Activated gamma-delta T cell treated with anti-CD3 and anti-CD28 coated beads, Interleukin-2, amount 50 U/mL, for 16 hours (primary cell): Measurements from ENCODE around the gene EFTUD2.

ENCODE experiments used
- DNase-seq: peaks from one replicate; pipeline ENCODE4 v3.0.0-alpha.2; 2020; ENCODE audit warnings: low read depth

EFTUD2 gene

DNA sequence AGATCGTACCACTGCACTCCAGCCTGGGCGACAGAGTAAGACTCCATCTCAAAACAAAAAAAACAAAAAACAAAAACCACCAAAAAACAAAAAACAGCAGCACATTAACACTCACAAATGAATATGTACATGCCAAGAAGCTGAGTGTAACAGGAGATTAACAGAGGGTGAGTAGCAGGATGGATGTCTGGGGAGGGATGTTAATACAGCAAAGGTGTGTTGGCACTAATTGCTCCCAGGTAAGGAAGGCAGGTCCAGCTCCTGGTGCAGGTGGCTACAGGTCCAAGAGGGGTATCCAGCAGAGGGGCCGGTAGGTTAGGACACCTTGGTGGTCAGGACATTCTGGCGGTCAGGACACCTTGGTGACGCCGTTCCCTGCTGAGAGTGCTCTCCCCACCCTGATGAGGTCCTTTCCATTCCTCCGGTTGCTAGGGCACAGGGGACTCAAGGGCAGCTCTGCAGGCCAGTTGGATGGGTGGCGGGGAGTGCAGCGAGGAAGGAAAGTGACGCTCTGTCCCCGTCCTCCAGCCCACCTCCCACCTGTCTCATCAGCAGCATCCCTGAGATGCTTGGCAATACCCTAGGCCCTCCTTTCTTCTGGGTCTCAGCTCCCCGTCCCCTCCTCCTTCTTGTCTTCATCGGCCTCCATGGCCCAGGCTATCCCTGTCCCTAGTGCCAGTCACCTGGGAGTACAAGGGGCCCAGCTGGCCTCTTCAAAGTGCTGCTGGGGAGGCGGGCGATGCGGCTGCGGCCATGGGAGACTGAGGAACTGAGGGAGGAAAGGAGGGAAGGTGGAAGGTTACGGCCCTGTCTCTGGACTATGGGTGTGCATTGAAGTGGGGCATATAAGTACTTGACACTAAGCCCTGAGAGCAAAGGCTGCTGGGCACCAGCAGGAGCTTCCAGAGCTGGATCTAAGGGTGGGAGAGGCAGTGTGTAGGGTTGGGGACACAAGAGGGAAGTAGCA lies 26.8 kb upstream of the EFTUD2 start:
- DNase-seq: no peak

DNA sequence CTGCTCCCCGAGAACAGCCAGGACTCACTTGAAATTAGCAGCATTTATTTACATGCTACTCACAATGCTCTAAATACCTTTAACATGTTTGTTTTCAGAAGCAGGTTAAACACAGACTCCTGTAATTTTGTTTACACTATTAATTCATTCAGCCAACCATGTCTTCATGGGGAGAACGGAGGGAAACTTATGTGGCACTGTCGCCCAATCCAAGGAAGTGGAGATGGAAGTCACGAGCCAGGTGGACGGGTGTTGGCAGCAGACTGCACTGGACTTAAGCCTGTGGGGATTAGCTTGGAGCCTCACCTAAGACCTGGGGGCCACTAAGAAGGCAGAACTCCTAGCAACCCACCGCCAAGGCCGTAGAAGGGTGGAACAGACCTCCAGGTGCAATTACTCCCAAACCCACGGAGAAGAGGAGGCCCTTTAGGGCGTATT lies 24.9 kb upstream of the EFTUD2 start:
- DNase-seq: no peak

DNA sequence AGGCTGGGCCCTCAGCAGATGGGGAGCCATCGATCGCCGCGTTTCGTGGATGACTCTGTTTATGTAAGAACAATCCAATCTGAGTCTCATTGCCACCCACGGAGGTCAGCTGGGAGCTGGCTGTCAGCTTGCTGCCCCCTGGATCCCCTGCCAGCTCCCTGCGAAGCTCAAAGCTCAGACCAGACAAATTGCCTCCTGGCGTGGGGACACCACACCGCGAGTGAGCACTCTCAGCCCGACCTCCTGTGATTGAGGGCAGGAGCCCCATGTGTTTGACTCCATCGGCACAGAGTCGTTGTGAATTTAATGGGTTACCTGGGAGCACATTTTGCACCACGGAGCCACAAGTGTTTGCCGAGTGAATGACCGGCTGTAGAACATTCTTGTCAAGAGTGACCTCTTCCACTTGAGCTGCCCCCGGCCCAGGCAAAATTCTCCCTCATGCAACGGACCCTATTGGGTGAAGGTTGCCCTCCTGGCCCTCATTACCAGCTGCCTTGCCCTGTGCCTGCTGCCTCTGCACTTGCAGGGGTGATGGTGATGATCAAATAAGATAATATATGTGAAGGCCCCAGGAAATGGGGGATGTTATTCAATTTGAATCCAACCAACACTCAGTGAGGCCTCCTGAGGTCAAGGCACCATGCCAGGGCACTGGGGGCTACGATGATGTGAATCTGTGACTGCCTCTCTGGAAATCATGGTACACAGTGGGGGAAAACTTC lies 23.7 kb upstream of the EFTUD2 start:
- no peak for DNase-seq

DNA sequence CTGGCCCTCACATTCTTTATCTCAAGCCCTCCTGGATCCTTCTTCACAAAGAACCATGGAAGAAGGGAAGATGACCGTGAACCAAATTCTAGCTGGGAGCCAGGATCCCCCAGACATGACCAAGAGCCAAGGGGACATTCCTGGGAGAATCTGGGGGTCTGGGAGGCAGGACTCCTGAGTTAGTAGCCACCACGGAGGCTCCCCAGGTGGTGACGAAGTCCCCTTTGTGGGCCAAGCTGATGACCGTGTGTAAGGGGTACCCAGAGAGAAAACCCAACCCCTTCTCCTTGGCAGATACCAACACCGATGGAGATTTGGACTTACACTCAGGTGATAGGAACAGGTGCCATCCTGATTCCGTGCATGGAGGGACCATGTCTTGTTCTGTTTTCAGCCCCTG lies 22.9 kb upstream of the EFTUD2 start:
- DNase-seq: no peak

DNA sequence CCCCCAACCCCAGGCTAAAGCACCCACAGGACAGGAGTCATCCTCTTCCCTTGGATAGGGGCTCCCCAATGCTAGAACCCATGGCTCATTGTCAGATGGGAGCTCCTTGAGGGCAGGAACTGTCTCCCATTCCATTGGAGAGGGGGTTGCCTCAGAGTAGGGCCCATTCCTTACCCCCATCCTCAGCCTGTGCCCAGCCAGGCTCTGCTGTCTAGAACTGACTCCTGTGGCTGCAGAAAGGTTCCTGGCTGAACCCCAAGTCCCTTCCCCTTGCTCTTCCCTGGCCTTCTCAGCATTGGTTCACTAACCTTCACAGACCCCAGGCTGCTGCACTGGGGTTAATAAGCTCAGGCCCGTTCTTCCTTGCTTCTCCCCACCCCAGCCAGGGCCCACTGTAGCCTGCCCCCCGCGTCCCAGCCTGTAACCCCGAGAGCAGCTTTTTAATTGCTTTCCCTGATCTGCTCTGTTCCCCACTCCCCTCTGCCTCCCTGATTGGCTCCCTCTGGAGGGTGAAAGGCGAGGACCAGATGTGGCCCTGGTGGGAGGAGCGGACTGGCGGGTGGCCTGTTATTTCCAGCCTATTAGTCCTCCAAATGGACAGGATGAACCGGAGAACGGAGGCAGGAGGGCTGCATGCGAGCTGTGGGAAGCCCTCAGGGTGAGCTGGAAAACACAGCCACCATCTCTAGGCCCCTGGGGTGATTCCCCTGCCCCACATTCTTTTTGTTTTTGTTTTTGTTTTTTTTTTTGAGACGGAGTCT lies 22.1 kb upstream of the EFTUD2 start:
- DNase-seq: no peak

DNA sequence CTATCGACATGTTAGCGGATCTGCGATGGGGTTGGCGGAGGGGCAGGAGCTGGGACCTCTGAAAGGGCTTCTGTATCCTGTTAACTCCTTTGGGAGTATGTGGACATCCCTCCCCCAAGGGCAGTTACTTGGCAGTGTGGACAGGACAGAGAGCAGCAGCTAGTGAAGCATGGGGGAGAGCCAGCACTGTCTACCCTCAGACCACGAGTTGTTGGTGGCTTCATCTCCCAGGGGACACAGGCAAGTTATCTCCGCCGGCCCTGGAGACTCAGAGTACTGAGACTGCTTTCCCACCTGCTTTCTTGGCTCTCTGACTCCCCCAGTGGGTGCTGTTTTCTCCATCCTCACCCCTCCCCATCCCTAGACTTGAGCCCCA lies 21.3 kb upstream of the EFTUD2 start:
- no peak for DNase-seq

DNA sequence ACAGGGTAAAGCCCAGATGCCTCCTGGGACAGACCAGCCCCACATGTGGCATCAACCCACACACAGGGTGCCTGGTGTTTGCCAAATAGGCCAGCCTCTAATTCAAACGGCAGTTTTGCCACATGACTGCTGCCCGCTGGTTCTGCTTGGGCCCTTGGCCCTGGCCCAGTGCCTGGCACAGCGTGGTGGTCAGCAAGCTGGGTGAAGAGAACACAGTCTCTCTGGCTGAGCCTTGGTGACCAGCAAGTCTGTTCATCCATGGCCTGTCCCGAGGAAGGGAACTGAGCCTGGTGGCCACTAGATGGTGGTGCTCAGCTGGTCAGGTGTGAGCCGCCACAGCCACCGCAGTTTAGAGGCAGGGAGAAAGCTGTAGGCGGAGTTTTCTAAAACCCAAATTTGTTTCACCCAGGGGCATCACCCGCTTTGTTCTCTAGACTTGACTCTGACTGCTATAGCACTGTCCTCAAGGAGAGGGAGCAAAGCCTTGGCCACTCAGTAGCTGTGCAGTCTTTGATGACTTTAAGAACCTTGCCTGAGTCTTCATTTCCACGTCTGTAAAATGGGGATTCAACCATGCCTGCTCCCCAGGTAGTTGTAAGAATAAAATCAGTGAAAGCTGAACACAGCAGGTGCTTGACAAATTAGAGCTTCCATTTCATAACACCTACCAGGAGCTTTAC lies 20.8 kb upstream of the EFTUD2 start:
- DNase-seq: peak; percentile 26

DNA sequence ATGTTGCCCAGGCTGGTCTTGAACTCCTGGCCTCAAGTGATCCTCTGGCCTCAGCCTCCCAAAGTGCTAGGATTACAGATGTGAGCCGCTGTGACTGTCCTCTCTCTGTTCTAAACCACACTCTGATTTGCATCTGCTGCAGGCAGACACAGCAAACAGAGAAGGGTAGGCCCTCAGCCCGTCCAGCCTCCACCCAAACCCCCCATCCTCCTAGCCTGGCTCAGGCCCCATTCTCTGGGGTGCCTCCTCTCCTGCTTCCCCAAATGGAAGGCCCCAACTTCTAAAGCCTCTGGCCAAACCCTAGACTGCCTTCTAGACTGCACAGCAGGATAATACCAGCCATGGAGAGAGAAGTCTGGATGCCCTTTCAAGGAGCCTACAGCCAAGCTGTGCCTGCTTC lies 20.2 kb upstream of the EFTUD2 start:
- DNase-seq: no peak

DNA sequence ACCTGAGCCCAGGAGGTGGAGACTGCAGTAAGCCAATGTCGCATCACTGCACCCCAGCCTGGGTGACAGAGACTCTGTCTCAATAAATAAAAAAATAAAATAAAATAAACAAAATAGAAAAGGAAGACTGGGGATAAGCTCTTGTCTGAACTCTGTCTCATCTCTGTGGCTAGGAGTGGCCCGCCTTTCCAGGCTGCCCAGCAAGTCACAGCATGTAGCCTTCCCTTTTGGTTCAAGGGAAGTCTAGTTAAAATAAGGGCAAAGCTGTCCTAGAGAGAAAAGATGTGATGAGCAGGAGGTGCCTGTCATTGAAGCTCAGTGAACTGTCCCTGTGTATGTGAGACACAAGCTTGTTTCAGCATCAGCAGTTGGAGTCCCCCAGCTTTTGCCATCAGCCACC lies 18.8 kb upstream of the EFTUD2 start:
- DNase-seq: no peak

DNA sequence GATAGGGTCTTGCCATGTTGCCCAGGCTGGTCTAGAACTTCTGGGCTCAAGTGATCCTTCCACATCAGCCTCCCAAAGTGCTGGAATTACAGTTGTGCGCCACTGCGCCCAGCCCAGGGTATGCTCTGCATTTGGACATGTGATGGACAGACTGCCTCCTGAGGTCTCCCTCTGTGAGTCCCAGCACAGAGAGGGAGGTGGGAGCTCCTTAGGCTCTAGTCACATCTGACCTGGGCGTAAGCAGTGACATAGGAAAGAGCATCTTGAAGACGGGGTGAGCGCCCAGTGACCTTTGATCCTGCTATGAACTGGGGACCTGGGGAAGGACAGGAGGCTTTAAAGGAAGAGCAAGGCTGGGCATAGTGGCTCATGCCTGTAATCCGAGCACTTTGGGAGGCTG lies 18.2 kb upstream of the EFTUD2 start:
- no peak for DNase-seq

DNA sequence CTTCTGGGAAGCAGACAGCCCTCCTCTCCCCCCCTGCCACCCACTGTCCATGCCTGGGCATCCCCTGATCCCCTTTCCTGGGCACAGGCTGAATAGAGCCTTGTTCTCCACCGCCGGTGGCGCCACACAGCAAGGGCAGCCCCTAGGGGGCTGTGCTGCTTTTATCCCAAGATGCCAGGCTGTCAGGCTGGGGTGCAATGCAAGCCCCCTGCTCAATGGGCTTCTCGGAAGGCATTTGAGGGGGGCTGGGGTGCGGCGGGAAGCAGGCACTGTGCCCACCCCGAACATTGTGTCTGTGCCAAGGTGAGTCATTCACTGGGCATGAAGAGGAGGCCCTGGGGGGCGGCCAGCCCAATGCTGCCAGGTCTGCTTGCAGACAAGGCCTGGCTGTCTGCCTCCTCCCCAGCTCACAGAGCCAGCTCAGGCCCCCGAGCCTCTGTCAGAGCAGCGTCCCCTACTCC lies 17.6 kb upstream of the EFTUD2 start:
- DNase-seq: no peak

DNA sequence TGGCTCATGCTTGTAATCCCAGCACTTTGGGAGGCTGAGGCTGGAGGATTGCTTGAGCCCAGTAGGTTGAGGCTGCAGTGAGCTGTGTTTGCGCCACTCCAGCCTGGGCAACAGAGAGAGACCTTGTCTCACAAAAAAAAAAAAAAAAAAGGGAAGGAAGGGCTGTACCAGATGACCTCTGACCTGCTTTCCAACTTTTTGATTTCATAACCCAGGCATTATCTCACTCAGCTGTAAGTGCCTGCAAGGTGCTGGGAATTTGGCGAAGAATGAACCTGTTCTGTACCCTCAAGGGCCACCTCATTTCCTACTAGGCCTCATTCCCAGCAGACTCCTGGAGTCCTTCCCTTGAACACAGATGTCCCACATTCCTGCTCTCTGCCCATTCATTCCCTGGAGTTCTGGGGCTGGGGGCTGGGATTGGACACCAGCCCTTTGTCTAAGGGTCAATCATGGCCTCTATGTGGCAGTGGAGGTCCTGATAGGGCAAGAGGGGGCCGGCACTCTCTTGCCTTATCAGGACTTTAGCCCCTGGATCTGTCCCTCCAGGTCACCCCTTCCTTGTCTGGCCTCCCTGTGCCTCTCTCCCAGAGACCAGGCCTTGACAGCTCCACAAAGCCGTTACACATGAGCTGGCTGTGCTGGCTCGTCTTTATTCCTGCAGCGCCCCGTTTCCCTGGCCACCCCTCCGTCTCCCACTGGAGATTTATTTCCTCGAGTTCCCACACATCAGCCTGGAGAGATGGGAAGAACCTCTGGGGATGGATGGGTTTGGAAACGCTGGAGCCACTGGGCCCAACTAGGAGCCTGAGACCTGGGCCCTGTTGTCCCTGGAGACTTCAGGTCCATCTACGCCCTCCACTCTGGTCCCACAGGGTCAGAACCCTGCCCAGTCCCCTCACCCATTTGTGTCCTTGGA lies 16.9 kb upstream of the EFTUD2 start:
- DNase-seq: no peak

DNA sequence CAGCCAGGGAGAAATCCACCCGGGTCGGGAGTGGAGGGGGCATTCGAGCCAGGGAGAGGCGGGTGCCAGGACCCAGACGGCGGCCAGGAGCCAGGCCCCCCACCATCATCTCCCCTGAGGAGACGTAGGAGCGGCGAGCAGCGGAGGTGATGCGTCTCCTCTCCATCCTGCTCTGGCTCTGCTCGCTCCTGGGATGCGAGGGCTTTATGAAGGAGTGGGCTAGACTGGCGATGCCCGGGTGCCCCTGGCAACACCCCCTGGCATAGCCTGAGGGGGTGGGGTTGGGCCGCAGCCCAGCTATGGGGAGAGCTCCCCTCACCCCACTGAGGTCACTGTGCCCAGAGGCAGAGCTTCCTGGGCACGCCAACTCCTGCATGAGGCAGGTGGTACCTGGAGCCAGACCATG lies 16.1 kb upstream of the EFTUD2 start, which contains the start of gene GFAP:
TSS of gene GFAP (minus strand) at position 180 of the 406 bp plus-strand sequence. CDS start at position 166, 14 bp downstream.
- no peak for DNase-seq

DNA sequence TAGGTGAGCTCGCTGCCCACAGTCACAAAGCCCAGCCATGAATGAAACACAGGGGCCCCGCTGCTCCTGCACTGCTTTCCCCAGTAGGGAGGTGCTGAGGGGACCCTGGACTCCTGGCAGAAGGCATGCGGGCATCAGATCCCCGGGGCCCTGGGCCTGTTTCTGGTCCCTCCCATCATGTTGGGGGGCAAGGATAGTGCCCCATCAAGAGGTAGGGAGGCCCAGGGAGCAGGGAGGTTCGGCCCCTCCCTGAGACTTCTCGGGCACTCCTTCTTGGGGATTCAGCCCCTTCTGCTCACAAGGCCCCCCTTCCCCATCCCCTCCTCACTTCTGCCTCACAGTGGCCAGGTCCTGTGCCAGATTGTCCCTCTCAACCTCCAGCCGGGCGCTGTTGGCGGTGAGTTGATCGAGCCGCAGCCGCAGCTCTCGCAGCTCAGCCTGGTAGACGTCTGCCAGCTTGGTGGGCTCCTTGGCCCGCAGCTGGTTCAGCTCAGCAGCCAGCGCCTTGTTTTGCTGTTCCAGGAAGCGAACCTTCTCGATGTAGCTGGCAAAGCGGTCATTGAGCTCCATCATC lies 15.5 kb upstream of the EFTUD2 start:
- no peak for DNase-seq

DNA sequence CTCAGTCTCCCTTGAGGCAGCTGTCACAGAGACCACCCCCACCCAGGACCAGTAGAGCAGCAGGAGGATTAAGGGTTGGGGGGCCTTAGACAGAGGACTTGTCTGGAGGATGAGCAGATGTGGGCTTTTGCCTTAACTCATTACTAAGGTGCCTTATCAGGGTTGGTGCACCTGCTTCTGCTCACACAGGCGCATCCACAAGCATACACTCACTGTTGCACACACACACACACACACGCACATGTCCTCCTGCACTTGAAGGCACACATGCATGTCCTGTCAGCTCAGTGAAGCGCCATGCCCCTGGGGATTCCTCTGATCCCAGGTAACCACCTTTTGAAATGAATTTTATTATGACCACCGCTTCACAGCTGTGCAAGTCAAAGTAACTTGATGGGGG lies 14.9 kb upstream of the EFTUD2 start:
- no peak for DNase-seq

DNA sequence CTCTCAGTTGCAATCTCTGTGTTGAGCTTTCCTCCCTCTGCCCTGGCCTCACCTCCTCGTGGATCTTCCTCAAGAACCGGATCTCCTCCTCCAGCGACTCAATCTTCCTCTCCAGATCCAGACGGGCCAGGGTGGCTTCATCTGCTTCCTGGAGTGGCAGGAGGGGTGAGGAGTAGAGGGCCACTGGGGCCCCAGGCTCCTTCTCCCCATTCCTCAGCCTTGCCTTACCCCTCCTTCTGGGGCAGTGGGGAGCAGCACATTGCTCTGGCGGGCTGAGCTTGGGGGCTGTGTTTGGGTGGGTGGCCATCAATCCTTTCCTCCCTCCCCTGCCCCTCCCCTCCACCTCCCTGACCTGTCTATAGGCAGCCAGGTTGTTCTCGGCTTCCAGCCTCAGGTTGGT lies 14.4 kb upstream of the EFTUD2 start:
- DNase-seq: no peak

DNA sequence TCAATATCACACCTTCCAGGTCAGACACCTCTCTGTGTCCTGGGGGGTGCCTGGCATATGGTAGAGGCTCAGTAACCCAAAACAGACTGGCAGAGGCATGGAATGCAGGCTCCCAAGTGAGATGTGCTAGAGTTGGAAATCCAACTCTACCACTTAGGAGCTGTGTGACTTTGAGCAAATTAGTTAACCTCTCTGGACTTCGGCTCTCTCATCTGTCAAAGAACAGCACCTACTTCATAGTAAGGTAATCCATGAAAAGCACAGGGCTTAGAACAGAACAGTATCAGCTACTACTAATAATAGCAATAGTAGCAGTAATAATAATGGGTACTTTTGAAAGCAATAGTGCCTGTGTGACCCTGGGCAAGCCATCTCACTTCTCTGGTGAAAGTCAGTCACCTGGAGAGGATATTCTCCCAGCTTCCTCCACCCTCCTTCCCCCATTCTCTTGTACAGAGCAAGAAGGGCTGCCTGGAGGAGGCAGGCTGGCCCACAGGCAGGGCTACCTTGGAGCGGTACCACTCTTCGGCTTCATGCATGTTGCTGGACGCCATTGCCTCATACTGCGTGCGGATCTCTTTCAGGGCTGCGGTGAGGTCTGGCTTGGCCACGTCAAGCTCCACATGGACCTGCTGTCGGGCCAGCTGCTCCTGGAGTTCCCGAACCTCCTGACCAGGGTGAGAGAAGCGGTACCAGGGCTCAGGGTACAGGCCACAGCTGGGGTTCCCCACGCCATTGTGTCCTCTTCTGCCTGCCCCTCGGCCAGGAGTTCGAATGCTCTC lies 13.7 kb upstream of the EFTUD2 start:
- no peak for DNase-seq

DNA sequence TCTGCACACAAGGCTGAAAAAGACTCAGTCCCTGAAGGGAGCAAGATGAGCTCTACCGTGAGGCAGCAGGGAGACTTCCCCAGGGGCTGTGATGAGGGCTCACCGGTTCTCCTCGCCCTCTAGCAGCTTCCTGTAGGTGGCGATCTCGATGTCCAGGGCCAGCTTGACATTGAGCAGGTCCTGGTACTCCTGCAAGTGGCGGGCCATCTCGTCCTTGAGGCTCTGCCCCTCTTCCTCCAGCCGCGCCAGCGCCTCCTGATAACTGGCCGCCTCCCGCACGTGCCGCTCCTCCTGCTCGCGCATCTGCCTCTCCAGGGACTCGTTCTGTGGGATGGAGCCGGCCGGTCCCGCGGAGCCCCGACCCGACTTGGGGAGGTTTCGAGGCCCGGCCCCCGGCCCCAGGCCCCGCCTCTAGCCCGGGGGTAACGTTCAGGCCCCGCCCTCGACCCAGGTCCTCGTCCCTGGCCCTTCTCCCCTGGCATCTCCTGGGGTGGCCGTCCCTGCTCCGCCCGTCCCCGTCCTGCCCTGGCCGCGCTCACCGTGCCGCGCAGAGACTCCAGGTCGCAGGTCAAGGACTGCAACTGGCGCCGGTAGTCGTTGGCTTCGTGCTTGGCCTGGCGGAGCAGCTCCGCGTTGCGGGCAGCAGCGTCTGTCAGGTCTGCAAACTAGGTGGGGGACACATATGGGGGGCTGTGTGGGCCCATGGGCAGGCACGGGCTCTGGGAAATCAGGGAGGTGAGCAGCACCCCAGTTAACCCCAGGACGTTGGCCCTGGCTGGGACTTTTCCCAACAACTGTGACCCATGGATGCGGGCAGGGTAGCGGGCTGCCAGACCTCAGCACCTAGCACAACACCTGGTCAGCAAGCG lies 12.1 kb upstream of the EFTUD2 start:
- DNase-seq: no peak
